ENCODE data around the gene TCEA3. TPM values are rescaled to one million over a fixed set of nuclear protein-coding genes. Genes with fewer than 3 reads are reported as not detected.
"Not testable (repeated sequence)": the region's sequence is repeated elsewhere in the genome, so short reads cannot be mapped to it uniquely, and the experiment has no call there.

Gene TCEA3
- total RNA-seq, 1 donor from 2014 or later, result 48.4 TPM

DNA sequence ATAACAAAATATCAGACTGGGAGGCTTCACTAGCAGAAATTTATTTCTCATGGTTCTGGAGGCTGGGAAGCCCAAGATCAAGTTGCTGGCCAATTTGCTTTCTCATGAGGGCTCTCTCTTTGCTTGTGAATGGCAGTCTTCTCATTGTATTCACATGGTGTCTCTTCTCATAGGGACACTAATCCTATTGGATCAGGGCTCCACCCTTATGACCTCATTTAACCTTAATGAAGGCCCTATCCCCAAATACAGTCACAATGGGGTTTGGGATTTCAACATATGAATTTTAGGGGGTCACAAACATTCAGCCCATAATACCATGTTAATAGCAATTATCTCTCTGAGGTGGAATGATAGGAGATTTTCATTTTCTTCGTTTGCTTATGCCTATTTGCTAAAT lies 25.3 kb downstream of the TCEA3 start:
- no peak for DNase-seq (ENCODE audit: low spot score)
- no peak for ATAC-seq
- intact Hi-C loops (cut with DNase I), result no loop called here

DNA sequence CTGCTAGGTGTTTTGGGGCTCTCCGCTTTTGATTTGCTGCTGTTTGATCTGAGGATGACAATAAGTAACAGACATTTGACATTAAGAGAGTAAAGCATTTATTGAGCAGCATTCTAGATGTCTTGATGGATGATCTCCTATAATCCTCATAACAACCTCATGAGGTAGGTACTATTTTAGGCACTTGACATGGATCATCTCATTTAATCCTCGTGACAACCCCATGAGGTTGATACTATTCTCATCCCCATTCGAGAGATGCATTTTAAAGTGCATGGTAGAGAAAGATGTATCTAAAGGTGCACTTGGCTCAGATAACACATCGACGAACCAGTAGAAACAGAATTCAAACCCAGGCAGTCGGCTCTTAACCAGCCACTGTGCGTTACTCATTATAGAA lies 26.6 kb downstream of the TCEA3 start:
- intact Hi-C loops (cut with DNase I), result no loop called here
- ATAC-seq (no peak), DNase-seq (ENCODE audit: low spot score) (no peak)

DNA sequence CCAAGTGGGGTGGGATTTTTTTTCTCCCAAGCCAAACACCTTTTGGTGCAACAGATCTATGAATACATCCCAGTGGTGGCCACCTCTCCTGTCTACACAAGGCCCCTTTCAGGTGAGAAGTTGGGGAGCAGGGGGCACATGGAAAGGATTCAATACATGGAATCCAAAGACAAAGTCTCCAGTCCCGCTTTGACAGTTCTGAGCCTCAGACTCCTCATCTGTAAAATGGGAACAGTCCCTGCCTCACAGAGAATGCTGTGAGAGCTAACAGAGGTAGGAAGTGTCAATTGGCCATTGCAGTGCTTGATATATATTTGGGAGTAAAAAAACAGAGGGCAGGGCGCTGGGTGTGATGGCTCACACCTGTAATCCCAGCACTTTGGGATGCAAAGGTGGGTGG lies 28.2 kb downstream of the TCEA3 start:
- DNase-seq (ENCODE audit: low spot score) (no peak), ATAC-seq (no peak)
- intact Hi-C loops (cut with DNase I), result no loop called here

DNA sequence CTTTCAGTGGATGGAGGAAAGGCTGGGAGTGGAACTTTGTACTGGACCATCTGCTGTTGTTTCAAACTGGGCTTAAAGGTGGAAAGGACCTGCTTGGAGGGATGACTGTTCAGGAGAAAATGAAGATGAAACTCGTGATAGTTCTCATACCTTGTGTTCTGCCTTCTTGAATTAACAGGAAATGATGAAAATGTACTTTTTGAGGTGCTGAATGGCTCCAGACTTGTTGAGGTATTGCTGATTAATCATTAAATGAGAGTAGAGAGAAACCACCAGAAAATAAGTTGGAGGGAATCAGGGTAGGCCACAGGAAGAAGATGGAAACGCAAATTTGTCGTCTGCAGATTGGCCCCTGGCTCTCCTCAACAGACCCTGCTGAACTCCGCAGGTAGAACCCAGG lies 28.7 kb downstream of the TCEA3 start:
- DNase-seq (ENCODE audit: low spot score), result no peak
- no peak for ATAC-seq
- intact Hi-C loops (cut with DNase I), result no loop called here

DNA sequence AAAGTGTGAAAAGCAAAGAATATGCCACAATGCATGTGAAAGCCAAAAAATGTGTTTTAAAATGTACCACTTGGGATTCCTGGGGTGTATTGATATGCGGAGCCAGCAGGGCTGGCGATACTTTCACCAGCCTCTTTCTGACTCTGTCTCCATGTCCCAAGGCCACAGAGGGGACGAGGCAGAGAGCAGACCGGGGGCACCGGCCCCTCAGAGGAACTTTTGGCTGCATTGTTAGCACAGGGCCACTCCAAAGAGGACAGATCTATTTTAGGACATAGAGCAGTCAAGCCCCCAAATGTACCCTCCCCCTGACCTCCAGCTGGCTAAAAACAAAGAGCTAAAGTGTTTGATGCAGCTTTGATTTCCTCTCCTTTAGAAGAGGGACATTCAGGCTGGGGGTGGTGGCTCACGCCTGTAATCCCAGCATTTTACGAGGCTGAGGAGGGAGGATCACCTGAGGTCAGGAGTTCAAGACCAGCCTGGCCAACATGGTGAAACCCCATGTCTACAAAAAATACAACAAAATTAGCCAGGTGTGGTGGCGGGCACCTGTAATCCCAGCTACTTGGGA lies 29.3 kb downstream of the TCEA3 start:
- intact Hi-C loops (cut with DNase I), result no loop called here
- DNase-seq (ENCODE audit: low spot score), result no peak
- ATAC-seq, result peak; percentile 41

DNA sequence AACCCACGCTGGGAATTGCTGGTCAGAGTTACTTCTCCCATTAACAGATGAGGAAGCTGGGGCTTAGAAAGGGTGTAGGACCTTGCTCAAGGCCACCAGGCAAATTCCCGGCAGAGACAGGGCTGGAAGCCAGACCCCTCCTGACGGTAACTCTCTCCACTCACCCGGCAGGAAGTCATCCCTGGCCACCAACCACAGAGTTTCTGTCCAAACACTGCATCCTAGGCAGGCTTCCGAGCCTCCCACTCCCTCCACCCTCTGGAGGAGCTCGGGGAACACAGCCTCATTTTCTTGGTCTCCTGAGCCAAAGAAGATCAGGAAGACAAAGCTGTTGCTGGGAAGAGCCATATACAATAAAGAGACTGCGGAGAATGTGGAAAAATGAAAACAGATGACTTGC lies 29.9 kb downstream of the TCEA3 start:
- ATAC-seq (peak; percentile 92), DNase-seq (ENCODE audit: low spot score) (peak; percentile 87)
- intact Hi-C loops (cut with DNase I), result no loop called here

DNA sequence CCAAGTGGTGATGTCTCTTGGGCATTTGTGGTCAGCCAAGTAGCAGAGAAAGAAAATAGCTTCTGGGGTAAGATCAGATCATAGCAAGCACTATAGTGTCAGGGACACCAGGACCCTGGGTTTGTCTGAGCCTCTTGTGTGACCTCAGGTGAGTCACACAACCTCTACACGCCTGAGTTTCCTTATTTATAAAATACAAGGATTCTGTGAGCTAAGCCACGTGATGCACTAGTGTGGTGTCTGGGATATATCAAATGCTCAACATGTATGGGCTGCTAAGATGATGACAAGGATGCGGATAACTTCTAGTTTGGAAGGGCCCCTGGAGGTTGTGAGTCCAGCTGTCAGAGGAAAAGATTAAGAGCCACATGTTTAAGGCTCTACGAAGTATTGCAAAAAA lies 30.4 kb downstream of the TCEA3 start:
- intact Hi-C loops (cut with DNase I), result no loop called here
- peak; percentile 27 for ATAC-seq
- DNase-seq (ENCODE audit: low spot score), result no peak

DNA sequence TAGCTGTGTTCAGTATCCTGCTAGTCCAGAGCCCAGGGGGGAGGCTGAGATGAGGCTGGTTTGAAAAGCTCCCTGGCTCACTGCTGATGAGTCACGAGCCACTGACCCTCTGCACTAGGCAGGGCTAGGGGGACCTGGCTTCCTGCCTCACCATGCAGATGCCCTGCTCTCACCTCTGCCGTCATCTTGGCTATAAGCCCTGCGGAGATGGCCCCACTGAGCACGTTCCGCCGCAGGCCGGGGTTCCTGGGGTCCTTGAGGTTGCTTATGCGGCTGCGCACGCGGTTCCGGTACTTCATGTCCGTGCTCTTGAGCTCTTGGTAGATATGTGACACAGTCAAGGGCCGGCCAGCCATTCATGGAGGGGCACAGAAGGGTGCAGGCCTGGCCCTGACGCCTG lies 30.8 kb downstream of the TCEA3 start:
- DNase-seq (ENCODE audit: low spot score) (no peak), ATAC-seq (peak; percentile 81)
- intact Hi-C loops (cut with DNase I), result no loop called here

DNA sequence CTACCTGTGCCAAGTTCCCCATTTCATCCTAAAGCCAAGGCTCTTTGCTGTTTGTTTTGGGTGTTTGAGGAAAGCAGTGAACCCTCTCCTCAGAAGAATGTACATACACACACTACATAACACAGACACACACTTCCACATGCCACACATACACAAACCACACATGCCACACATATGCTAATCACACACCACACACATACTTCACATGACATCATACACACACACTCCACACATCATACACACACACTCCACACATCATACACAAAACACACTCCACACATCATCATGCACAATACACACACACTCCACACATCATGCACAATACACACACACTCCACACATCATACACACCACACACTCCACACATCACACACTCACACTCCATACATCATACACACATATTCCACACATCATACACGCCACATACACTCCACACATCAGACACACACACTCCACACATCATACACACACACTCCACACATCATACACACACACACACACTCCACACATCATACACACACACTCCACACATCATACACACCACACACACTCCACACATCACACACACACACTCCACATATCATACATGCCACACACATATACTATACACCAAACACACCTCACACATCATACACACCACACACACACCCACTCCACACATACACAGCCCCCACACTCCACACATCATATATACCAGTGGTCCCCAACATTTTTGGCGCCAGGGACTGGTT lies 32.3 kb downstream of the TCEA3 start:
- intact Hi-C loops (cut with DNase I), result no loop called here
- ATAC-seq, result no peak

DNA sequence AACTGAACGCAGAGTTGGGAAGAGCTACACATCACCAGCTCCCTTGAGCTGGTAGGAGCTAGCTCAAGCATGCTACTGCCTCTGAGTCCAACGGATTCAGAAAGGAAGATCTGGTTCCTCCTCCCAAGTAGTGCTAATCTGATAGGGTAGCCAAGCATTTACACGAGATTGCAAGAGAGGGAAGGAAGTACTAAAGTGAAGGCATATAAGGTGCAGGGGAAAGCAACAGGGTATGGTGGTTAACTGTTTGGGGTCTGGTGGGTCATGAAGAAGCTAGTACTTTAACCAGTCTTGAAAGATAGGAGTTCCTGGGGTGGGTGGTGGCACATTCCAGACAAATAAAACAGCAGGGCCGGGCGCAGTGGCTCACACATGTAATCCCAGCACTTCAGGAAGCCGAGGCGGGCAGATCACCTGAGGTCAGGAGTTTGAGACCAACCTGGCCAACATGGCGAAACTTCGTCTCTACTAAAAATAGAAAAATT lies 34.7 kb downstream of the TCEA3 start:
- DNase-seq (ENCODE audit: low spot score) (no peak), ATAC-seq (no peak)
- intact Hi-C loops (cut with DNase I), result no loop called here

More for the DNA sequence above, 32.3 kb downstream of the TCEA3 start:
- DNase-seq (ENCODE audit: low spot score), result no peak

DNA sequence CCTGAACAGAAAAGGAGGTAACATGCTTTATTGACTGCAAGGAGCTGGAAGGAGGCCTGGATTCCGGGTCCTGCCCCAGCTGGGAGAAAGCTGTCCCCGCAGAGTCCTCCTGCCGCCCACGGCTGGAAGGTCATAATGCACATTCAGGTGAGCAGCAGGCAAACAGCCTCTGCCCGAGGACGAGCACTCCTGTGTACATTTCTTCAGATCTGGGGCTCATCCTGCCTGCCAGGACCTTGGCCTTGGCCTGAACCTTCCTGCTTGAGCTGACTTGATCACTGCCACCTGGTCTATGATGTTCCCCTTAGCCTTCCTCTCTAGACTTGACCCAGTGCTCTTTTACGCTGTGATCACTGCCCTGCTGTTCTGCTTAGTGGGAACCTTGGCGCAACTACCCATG lies 37.1 kb downstream of the TCEA3 start:
- DNase-seq (ENCODE audit: low spot score) (no peak), ATAC-seq (no peak)
- intact Hi-C loops (cut with DNase I), result no loop called here

DNA sequence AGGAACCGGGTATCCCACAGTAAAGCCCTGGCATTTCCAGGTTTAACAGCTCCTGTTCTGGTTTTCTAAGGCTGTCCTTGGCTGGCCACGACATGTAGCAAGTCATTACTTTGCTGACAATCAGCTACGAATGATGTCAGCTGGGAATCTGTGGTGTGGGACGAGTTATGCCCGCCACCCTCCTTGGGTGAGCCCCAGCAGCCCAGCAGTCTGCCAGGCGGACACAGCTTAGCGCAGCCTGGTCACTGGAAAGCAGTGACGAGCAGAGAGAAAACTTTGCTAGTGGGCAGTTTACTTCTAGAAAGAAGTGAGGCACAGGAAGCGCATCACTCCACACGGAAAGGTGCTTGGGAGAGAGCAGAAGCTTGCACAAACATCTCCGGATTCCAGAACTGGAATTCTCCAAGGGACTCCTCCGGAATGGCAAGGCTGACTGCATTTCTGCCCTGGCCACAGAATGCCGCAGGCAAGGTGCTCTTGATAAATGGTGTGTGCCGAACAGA lies 39.4 kb downstream of the TCEA3 start:
- ATAC-seq (no peak), DNase-seq (ENCODE audit: low spot score) (no peak)
- intact Hi-C loops (cut with DNase I), result no loop called here

DNA sequence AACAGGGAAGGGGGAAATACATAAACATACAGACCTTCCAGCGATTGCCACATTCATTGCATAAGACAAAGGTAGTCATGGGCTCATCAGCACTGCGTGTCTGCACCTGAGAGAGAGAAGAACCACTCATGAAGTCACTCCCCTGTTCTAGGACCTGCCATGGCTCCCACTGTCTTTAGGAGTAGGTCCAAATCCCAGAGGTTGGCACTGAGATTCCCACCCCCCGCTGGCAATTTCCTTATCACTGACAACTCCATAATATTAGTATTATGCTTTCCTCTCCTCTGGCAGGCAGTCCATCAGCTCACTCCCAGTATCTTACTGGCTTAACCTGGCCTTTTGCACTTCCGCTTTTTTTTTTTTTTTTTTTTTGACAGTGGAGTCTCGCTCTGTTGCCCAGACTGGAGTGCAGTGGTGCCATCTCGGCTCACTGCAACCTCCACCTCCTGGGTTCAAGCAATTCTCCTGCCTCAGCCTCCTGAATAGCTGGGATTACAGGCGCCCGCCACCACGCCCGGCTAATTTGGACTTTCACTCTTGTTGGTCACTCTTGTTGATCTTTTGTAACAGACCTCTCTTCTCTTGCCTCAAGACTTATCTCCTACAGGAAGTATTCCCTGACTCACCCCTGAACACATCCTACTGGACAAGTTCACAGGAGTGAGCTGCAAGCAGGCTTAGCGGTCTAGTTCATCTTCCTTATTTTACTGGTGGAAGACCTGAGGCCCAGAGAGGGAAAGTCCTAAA lies 40.1 kb downstream of the TCEA3 start:
- intact Hi-C loops (cut with DNase I), result no loop called here
- DNase-seq (ENCODE audit: low spot score), result peak; percentile 46
- no peak for ATAC-seq

DNA sequence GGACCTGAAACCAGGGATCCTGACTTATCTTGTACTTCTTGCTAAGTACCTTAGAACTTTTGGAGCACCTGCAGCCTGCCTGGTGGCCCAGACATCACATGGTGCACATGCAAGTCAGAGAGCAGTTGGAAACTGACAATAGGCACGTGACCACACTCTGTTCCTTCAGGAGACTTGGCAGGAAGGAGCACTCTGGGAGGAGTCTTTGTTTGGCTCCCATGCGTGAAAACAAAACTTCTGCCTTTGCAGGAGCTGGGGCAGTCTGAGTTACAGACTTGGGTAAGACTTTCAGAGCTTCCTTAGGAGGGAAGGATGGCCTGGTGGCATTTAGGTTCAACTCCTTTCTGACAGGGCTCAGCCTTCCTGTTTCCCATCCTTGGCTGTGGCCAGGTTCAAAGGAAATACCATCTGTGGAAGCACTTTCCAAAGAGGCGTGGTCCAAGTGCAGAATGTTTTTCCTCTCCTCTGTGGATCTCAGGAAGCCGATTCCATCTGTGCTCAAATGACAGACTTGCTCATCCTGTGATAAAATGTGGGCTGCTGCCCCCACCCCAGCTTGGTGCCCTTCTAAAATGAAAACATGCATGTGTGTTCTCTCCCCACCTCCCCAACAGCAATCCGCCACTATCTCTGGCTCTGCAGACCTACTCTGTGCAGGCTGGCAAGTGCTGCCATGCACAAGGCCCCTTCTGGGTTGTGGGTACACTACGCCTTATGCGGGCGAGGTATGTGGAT lies 40.8 kb downstream of the TCEA3 start:
- peak; percentile 49 for DNase-seq (ENCODE audit: low spot score)
- ATAC-seq, result peak; percentile 44
- intact Hi-C loops (cut with DNase I), result no loop called here

DNA sequence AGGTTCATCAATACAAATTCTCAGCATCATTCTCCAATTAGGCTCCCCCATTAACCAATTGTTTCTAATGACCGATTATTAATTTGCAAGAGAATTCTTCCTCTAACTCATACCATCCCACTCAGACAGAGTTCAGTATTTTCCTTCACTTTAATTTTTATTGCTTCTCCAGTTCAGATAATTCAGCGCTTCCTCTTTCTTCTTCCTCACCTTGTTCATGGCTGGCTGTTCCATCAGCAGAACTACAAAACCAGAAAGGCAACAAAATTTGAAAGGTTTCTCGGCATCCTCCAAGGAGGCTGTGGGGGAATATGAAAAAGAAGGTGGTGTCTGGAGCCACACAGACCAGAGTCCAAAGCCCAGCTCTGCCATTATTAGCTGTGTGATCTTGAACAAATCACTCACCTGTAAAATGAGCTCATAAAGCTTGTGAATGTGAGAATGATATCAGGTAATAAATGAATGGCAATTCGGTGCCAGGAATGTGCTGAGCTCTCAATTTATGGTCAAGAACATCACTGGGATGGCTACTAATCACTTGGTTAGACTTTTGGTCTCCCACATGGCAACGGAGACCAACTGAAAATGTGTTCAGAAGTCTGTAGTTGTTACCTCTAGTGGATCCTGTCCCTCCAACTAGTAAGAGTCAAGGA lies 43.2 kb downstream of the TCEA3 start:
- intact Hi-C loops (cut with DNase I), result no loop called here
- ATAC-seq (no peak), DNase-seq (ENCODE audit: low spot score) (no peak)

DNA sequence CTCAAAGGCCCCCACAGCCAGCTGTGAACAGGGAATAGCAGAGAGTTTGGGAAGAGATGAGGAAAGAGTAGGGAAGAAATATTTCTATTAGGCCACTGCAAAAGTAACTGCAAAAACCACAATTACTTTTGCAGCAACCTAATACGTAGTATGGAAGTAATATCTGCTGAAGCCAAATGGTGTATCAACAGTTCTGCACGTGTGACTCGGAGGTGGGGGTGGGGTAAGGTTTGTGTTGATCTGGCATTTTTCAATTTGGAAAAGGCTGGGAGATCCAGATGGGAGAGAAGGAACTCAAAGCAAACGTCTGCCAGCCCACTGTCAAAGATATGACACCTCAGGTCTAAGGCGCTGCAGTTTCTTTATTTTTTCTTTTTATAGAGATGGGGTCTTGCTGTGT lies 43.8 kb downstream of the TCEA3 start:
- ATAC-seq (no peak), DNase-seq (ENCODE audit: low spot score) (no peak)
- intact Hi-C loops (cut with DNase I), result no loop called here

DNA sequence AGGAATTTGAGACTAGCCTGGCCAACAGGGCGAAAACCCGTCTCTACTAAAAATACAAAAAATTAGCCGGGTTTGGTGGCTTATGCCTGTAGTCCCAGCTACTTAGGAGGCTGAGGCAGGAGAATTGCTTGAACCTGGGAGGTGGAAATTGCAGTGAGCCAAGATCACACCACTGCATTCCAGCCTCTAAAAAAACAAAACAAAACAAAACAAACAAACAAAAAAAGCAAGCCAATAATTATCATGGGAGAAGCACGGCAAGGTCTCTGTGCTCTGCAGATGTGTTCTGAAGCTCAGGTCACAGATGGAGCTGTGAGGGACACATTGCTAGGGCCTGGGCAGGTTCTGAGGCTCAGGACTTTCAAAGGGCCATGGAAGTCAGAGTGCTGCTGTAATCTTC lies 44.3 kb downstream of the TCEA3 start:
- DNase-seq (ENCODE audit: low spot score); ATAC-seq; intact Hi-C loops (cut with DNase I): not testable (repeated sequence)

DNA sequence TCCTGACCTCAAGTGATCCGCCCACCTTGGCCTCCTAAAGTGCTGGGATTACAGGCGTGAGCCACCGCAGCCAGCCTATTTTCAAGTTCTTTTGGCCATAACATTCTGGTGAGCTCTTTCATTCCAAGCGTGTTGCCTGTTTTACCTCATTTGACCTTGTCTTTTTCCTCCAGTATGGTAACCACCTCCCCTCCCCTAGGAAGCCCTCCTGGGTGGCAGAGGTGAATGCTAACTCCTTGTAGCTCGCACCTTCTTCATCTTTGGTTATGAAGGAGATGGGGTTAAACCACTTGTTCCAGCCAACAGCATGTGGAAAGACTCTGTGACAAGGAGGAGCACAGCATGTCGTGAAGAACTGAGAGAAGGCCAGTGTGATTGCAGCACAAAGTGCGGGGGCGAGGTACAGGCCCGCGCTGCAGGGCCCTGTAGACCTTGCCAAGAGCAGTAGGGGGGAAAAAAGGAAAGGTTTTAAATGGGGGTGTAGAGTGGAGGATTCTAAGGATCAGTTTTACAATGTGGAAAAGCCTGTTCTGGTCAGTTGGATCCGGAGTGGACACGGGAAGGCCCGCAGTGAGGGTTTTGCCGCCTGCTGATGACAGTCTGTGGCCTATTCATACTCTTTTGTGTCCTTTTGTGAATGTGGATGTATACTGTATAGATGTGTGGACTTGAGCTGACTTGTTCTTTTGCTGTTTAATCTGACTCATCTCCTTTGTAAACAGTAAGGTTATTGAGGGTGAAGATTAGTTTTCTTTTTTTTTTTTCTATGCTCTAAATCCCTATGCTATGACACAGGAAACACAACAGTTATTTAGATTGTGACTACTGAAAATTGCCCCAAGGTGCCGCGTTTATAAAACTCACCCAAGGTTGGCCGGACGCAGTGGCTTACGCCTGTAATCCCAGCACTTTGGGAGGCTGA lies 47.4 kb downstream of the TCEA3 start:
- intact Hi-C loops (cut with DNase I), result no loop called here
- peak; percentile 74 for ATAC-seq
- peak; percentile 64 for DNase-seq (ENCODE audit: low spot score)

Measured in sciatic nerve (tissue), 2 donors.